HG03571 (cell line): Measurements from ENCODE around the gene TREML4.
"Not testable (repeated sequence)": the region's sequence is repeated elsewhere in the genome, so short reads cannot be mapped to it uniquely, and the experiment has no call there.

ENCODE experiments used
- ATAC-seq: cut with Tn5 transposase; IDR thresholded peaks from one replicate; pipeline ENCODE4 v1.9.1; 2021; ENCODE audit not compliant: unreplicated experiment

TREML4 gene

DNA sequence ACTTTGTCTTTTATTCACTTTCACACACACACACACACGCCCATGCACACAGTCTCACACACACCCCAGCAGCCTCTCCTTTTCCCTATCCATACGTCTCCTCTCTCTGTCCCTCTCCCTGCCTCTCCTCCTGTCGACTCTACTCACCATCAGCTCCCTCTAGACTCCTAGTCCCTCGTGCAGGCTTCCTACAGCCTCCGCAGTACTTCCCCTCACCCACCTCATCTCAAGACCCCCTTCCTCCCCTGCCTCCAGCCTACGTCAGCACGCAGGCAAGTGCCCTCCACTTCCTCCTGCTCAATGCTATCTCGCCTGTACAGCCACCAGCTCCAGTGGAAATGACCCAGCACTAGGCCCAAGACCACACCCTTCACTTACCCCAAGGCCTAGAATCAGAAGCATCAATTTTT, 26.4 kb upstream of the TREML4 start:
- ATAC-seq = no peak

DNA sequence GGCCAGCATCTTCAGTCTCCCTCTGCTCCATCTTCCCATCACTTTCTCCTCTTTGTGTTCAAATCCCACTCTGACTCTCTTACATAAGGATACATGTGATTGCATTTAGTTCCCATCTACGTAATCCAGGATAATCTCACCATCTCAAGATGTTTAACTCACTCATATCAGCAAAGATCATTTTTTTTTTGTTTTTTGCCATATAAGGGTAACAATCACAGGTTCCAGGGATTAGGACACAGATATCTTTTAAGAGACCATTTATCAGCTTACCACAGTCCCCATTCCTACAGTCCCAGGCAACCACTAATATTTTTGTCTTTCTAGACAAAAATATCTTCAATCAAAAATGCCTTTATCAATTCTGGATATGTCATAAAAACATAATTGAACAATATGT, 24.0 kb upstream of the TREML4 start:
- no peak for ATAC-seq

DNA sequence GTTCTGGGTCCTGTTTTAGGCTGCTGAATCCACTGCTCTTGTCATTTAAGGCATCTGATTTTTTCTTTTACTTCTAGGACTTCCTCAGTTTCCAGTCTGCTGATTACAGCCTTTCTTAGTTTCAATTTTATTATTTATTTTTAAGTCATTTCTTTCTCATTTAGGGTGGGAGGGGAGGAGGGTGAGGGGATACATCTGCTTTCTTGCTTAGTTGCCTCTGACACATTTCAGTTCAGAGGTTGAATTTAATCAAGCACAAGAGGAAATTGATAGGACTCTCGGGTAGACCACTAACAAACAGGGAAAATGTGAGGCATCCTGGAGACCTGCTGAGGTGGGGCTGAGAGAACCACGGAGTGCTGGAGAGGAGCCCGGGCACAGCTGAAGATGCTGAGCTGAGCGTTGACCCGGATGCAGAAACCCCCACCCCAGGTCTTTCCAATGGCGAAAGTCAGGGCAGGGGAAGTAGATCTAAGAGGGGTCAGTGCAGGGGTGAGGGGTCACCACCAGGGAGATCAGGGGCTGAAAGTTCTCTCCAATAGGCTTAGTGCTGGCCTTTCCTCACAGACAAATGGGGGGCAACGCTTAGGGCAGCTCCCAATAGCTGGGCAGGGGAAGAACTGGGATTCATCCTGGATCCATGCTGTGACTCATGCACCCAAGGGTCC, 19.6 kb upstream of the TREML4 start:
- ATAC-seq = no peak

DNA sequence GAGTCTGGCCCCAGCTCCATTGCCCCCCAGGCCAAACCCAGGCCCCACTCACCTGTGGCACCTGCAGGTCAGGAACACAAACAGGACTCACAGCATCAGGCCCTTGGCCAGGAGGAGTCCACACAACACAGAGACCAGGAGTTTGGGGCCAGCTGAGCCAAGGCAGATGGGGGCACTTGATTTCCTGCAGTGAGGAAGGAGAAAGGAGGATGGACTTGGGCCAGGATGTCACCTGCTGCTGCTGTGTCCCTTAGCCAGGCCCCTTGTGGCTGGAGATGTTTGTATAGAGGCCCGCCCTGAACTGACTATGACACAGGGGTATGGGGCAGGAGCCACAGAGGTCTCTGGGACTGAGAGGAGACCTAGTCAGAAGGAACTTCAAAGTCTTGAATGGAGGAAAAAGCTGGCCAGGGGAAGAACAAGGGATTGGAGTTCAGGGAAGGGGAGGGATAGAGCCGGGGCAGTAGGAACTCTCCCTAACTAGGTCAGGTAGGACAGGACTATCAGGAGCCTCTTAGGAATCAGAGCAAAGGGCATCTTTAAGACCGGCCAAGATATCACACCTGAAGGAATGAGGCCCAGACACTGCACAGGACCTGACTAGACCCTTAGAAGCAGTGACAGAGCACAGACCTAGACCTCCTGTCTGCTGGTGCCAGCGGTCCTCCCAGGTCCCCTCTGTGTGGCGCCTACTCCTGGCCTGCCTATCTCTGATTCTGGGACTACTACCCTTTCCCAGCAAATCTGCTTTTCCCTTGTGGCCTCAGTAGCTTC, 18.4 kb upstream of the TREML4 start:
- ATAC-seq = no peak

GRCh38 chr6:41214559-41215238, 13.4 kb upstream of the TREML4 start:
- ATAC-seq = no peak

DNA sequence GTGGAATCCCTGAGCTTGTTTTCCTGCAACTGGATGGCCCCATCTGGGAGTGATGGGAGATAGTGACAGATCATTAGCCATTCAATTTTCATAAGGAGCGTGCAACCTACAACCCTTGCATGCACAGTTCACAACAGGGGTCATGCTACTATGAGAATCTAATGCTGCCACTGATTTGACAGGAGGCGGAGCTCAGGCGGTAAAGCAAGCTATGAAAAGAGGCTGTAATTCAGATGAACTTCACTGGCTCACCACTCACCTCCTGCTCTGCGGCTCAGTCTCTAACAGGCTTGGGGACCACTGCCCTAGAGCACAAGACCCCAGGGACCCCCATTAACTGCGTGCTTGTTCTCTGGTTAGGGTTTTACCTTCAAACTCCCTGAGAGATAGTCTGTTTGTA, 12.4 kb upstream of the TREML4 start:
- ATAC-seq = no peak

GRCh38 chr6:41216616-41217015, 11.5 kb upstream of the TREML4 start:
- no peak for ATAC-seq

DNA sequence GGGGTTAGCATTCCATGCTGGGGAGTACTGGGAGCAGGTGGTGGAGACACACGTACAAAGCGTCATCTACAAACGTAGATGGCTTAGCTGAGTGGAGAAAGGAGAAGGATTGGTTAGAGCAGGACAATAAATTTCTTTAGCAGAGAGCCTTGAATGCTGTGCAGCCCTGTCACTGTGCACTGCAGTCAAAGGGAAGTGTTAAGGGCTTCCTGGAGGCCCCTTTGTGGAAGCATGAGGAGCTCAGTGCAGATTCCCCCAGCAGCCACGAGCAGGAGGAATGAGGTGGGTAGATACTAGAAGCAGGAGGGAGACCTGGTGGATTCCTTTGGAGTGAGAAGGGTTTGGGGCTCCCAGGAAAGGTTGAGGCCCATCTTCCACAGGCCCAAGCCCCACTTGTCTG, 6.1 kb upstream of the TREML4 start:
- no peak for ATAC-seq

GRCh38 chr6:41222513-41222912, 5.6 kb upstream of the TREML4 start:
- no peak for ATAC-seq

GRCh38 chr6:41224800-41225199, 3.3 kb upstream of the TREML4 start:
- ATAC-seq = no peak

DNA sequence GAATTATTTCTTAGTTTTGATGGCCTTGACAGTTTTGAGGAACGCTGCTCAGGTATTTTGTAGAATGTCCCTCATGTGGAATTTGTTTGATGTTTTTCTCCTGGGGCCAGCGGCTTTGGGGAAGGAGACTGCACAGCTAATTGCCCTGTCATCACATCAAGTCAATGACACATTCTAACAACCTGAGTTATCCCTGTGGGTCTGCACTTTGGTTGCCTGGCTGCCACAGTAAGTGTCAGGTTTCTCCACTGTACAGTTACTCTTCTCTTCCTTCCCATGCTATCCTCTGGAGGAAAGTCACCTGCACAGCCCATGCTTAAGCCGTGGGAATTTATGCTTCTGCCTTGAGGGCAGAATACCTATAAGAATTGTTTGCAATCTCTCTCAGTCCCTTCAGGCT, 1.4 kb upstream of the TREML4 start:
- no peak for ATAC-seq

DNA sequence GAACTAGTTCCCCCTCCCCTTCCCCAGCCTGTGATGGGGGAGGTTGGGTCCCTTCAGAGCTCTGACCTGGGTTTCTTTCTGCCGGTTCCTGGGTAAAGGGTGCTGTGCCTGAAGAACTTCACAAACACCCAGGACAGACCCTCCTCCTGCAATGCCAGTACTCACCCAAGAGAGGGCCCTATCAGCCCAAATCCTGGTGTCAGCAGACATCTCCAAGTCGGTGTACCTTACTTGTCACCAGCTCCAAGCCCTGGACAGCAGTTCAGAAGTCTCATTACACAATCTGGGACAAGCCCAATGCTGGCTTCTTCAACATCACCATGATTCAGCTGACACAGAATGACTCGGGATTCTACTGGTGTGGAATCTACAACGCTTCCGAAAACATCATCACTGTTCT, 467 bp downstream of the TREML4 start:
- no peak for ATAC-seq

GRCh38 chr6:41229721-41230120, 1.6 kb downstream of the TREML4 start:
- ATAC-seq = no peak

GRCh38 chr6:41231246-41231645, 3.1 kb downstream of the TREML4 start:
- ATAC-seq = no peak

DNA sequence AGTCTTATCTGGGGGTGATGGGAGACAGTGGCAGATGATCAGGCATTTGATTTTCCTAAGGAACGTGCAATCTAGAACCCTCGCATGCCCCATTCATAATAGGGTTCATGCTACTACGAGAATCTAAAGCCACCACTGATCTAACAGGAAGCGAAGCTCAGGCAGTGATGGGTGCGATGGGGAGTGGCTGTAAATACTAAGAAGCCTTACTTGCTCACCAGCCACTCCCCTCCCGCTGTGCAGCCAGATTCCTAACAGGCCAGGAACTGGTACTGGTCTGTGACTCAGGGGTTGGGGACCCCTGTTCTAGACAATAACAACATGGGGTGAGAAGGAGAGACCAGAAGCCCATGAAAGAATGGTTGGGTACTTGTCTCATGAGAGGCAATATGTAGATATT, 4.5 kb downstream of the TREML4 start:
- no peak for ATAC-seq

- ATAC-seq = no peak
Measured at GRCh38 chr6:41236276-41236675, 8.1 kb downstream of the TREML4 start.

DNA sequence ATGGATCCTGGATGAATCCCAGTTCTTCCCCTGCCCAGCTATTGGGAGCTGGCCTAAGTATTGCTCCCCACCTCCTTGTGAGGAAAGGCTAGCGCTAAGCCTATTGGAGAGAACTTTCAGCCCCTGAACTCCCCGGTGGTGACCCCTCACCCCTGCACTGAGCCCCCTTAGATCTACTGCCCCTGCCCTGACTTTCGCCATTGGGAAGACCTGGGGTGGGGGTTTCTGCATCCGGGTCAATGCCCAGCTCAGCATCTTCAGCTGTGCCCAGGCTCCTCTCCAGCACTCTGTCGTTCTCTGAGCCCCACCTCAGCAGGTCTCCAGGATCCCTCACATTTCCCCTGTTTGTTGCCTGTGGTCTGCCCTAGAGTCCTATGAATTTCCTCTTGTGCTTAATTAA, 9.0 kb downstream of the TREML4 start:
- ATAC-seq = no peak

GRCh38 chr6:41239467-41240159, 11.5 kb downstream of the TREML4 start:
- no peak for ATAC-seq

GRCh38 chr6:41246529-41246928, 18.4 kb downstream of the TREML4 start:
- ATAC-seq = not testable (repeated sequence)

DNA sequence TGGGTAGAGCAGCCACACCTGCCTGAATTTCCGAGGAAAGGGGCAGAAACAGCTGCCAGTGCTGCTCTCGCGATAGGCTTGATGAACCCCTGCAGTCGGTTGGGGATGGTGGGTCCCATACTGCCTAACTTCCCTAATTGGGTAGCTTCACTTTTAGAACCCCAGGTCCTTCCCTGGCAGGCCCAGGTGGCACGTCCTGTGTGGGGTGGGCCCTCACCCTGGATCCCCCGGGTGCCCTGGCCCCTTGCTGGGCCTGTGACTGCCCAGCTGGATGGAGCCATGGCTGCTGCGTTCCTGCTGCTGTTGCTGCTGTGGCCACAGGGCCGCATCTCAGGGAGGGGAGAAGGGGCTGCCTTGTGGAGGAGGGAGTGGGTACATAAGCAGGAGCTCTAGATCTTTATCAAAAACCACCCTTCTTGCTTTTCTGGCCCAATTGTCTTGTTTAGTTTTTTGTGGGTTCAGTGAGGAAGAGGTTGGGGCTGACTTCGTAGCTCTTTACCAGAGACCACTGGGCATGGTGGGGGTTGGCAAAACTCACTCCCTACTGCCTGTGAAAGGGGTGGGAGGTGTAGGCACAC, 19.2 kb downstream of the TREML4 start:
- ATAC-seq = no peak
